IPS-18c (cell line): Measurements from ENCODE around the gene TRIM37.

ENCODE experiments used
- H3K4me3 ChIP-seq: 2 replicates; pipeline ENCODE4 v1.7.0; 2013; ENCODE audit warnings: low read depth, mild to moderate bottlenecking, low read length, moderate library complexity; ENCODE audit not compliant: insufficient read depth
- H3K9me3 ChIP-seq: one replicate; pipeline ENCODE4 v1.6.1; 2013; ENCODE audit warnings: mild to moderate bottlenecking, low read length, moderate library complexity; ENCODE audit not compliant: control insufficient read depth, insufficient read depth

The TRIM37 gene

DNA sequence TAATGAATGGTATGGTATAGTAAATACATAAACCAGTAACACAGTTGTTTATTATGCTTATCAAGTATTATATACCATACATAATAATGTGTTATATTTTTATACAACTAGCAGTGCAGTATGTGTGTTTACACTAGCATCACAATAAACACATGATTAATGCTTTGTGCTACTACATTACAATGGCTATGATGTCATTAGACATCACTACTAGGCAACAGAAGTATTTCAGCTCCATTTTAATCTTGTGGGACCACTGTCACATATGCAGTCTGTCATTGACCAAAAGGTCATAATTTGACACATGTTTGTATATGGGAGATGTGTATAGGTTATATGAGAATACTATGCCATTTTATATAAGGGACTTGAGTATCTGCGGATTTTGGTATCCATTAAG is 32.7 kb downstream of the TRIM37 start:
- Histone ChIP-seq H3K4me3 (no peak overlapping the region), H3K9me3 (no peaks in the 10 kb centered on the region)

DNA sequence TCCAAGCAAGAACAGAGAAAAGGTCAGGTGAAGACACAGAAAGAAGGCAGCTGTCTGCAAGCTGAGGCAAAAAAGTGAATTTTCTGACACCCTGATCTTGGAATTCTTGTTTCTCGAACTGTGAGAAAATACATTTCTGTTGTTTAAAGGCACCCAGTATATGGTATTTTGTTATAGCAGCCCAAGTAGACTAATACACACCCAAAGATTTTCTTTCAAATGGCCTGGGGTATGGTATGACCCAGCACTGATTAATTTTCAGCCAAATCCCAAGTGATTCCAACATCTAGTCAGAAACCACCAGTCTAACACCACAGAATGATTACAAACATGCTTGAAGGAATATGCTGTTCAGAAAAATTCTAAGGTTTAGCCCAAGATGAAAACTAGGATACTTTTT is 36.8 kb downstream of the TRIM37 start:
- H3K4me3 ChIP-seq: no peak overlapping the region
- no peaks in the 10 kb centered on the region for H3K9me3 ChIP-seq

DNA sequence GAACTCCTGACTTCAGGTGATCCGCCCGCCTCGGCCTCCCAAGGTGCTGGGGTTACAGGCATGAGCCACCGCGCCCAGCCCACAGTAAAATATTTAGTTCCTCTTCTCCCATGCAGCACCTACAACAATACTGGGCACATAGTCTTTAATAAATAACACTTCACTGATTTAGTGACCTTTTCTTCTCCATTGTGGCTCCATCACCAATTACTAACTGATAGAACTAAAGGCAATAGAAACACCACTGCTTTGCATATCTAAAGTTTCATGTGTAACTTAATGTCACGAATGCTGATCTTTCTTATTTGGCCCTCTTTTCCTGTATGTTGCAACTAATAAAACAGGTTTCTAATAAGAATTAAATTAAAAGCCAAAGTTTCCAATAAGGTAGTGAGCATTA is 38.9 kb downstream of the TRIM37 start:
- H3K4me3 ChIP-seq: no peak overlapping the region
- no peaks in the 10 kb centered on the region for H3K9me3 ChIP-seq

DNA sequence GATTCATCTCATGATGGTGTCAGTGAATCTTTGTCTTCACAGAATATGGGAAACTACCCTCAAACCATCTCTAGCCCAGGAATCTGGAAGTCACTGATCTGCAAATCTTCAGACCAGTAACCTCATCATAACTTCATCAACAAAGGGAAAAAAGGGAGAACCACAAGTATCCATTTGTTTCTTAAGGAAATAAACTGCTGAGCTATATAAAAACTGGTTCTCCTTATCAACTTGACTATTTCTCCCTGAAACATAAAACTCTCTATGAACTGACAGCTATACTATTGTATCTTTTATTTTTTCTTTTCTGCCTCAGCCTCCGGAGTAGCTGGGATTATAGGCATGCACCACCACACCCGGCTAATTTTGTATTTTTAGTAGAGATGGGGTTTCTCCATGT is 39.3 kb downstream of the TRIM37 start:
- Histone ChIP-seq H3K4me3 (no peak overlapping the region), H3K9me3 (no peaks in the 10 kb centered on the region)

DNA sequence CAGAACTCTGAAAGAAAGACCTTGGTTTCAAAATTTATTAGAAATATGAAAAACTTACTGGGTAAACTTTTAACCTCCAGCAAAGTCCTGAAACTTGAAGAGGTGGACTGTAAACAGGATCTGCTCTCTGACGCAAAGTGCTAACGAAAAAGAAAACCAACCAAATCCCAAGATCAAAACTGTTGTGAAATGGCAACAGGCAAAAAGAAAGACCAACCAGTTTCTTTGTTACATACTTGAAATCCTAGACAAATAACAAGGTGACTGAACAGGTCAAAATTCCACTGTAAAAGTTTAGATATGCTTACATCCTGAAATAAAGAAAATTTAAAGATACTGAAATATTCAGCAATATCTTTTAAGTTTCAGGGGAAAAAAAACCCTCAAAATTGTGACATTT is 44.2 kb downstream of the TRIM37 start:
- Histone ChIP-seq H3K9me3 (no peaks in the 10 kb centered on the region), H3K4me3 (no peak overlapping the region)

DNA sequence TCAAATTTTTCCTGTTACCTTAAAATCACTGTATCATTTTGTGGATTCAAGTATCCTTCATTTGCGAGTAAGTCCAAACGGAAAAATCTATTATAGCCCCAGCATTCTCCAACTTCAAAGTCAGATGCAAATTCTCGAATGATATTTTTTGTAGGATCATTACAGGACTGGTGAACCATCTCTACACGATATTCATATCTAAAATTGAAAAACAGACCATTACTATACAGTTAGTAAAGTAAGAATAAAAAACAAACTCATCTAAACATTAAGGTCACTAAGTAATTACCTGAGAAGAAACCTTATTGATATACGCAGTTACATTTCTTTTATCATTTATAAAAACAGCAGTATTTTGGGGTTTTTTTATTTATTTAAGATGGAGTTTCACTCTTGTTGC is 49.8 kb downstream of the TRIM37 start:
- no peak overlapping the region for H3K4me3 ChIP-seq
- H3K9me3 ChIP-seq: no peaks in the 10 kb centered on the region

DNA sequence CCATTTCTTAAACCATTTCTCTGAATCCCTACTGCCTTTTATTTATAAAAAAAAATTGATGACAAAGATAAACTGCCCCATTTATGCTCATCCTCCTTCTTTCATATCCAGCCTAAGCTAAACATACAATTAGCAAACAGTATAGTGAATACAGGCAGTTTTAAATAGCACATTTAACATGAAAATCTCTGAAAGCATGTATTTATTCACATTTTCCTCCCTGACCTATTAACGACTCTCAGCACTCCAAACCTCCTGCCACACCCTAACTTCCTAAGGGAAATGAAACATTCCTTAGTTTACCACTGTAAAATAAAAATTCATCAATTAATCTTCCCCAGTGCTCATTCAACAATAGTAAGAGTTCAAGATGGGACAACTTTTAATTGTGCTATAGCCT is 56.9 kb downstream of the TRIM37 start:
- no peaks in the 10 kb centered on the region for H3K9me3 ChIP-seq
- H3K4me3 ChIP-seq: no peak overlapping the region

DNA sequence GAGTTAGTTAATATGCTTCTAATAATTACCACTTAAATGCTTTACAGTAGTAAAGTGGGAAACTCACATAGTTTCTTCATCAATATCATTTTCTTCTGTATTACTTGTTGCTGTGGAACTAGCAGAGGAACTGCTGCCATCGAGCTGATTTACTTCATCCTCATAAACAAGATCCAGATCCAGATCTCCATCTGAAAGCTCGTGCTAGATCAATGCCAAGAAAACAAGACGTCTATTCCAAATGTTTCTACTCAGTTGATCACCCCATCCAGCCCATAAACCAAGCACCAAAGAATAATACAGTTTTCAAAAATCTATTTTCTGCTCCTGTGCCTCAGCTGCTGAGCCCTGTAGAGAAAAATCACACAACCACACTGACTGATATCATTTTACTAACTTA is 59.1 kb downstream of the TRIM37 start:
- H3K9me3 ChIP-seq: no peaks in the 10 kb centered on the region
- H3K4me3 ChIP-seq: no peak overlapping the region

DNA sequence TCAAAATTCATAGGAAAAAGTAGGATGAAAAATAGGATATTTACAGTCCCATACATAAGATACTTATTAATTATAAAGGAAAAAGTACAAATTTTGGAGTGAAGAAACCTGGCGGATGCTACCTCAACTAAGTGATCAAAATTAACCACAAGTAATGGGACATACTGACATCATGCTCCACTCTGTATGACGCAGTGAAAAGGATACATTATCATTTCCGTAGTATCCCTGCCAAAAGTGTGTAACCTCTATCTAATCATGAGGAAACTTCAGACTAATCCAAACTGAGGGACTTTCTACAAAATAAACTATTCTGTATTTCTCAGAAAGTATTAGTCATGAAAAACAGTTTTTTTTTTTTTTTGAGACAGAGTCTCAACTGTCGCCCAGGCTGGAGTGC is 60.5 kb downstream of the TRIM37 start:
- Histone ChIP-seq H3K4me3 (no peak overlapping the region), H3K9me3 (no peaks in the 10 kb centered on the region)

DNA sequence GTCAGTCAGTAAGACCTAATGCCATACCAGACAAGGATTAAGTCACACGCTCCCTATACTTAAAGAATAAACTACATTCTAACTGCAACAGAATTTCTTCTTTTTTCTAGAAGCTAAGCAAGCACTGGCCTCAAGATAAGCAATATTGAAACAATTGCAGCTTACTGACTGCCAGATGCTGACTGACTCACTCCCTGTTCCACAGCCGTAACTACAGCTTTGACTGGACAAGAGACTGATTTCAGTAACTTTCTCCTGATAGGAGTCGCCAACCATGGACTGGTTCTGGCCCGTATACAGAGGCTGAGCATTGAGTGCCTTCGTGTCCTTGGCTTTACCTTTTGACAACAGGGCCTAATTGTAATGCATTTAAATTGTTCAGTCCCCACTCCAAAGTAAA is 67.9 kb downstream of the TRIM37 start:
- H3K9me3 ChIP-seq: no peaks in the 10 kb centered on the region
- no peak overlapping the region for H3K4me3 ChIP-seq

DNA sequence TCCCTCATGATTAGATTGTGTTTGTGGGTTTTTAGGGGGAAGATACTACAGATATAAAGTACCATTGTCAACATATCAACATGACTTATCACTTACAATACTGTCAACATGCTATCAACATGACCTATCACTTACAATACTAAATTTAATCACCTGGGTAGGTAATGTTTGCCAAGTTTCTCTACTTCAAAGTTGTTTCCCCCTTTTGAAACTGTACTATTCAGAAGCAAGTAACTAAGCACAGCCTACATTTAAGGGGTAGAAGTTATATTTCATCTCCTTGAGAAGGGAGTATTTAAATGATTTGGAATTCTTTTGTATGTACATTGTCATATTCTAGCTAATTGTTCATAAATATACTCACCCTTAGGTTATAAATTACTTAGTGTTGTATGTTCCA is 68.7 kb downstream of the TRIM37 start:
- no peak overlapping the region for H3K4me3 ChIP-seq

DNA sequence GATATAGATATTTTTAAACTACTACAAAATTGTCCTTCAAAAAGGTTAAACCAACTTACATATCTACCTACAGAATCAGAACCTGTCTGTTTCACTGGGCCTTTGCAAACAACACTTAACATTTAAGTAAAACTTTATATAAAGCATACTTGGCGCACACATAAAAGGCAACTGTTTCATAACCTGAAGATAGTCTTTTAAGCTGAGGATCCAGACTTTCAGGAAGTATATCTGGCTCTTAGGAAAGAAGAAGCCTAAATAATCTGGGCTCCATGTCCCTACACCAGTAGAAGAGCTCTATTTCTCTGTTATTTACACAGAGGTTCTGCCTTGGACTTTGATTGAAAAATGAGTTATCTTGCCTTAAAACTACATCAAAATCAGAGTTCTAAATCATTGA is 75.9 kb downstream of the TRIM37 start:
- Histone ChIP-seq H3K4me3 (no peak overlapping the region), H3K9me3 (no peaks in the 10 kb centered on the region)

More for the DNA sequence above, 68.7 kb downstream of the TRIM37 start:
- H3K9me3 ChIP-seq: no peaks in the 10 kb centered on the region

DNA sequence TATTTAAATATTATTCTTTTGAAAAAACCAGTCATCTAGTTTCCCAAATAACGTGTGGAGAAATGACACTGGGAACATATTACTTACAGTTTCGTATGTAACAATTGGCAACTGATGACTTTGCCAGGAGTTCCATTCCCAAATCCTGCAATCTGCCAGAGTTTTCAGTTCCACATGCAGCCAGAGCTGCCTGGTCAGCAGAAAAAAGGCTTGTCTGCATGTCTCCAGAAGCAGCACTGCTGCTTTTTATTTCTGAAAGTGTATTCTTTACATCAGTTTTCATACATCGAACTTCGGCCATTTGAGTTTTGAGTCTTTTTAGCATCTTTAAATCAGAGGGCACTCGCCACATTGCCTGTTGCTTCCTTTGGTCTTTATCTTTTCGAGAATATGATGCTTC is 78.4 kb downstream of the TRIM37 start:
- Histone ChIP-seq H3K4me3 (no peak overlapping the region), H3K9me3 (no peaks in the 10 kb centered on the region)

DNA sequence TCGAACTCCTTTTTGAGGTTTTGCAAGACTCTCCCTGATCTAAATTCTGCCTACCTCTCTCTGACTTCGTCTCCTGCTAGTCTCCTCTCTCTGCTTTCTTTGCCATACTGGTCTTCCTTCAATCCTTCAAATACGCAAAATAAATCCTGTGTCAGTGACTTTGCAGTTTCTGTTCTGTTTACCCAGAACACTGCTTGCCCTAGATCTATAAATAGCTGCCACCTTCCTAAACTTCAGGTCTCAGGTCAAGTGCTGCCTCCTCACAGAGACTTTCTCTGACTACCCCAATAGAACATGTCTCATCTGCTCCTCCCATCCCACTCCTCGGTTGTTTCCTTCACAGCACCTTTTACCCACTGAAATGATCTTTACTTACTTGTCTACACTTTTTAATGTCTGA is 78.9 kb downstream of the TRIM37 start:
- H3K4me3 ChIP-seq: no peak overlapping the region
- H3K9me3 ChIP-seq: no peaks in the 10 kb centered on the region

DNA sequence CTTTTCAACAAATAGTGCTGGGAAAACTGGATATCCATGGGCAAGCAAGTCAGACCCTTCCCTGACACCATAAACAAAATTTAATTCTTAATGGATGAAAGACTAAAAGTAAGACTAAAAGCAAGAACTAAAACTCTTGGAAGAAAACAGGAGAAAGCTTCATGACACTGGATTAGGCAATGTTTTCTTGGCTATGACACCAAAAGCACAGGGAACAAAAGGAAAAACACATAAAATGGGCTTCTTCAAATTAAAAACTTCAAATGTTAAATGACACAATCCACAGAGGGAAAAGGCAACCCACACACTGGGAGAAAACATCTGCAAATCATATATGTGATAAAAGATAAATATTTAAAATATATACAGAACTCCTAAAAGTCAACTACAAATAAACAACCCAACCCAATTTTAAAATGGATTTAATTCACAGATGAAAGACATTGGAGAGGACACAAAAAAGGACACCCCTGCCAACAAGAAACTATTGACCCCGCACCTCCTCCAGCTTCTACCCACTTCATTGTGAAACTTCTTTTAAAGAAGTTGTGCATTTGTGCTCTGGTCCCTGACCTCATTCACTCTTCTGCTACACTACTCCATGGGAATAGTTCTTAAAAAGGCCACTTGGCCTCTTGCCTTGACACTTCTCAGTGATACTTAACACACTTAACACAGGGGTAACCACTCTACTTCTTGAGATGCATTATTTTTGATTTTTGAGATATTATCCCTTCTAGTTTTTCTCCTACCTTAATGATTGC is 80.3 kb downstream of the TRIM37 start:
- H3K9me3 ChIP-seq: no peaks in the 10 kb centered on the region
- no peak overlapping the region for H3K4me3 ChIP-seq

DNA sequence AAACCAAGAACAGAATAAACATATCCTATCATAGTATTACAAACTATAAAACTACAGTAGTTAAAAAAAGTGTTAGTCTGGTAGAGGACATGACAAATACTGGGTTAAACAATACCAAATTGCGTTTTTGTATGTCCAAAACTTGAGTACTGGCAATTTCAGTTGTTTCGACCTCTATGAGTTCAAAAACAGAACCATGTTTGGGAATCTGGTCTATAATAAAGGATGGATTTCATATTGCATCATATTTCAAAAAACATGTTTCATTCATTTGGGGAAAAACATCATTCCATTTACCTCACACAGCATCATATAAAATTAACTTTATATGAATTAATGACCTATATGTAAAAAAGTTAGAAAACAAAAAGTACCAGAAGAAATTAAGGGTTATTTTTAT is 81.8 kb downstream of the TRIM37 start:
- no peaks in the 10 kb centered on the region for H3K9me3 ChIP-seq
- H3K4me3 ChIP-seq: no peak overlapping the region

DNA sequence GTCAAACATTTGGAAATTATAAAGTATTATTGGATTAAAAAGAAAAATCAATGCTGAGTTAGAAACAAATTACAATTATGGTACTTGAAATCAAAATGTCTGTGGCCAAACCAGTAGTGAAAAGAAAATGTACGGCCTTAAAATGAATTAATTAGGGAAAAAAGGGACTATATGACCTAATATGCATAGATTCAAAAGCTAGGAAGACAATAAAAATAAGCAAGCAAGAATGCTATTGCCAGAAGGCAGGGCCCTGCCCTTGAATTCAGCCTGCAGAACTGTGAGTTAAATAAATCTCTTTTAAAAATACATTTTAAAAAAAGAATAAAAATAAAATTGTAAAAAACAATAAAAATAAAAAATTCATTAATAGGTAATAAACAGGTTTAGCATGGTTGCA is 88.7 kb downstream of the TRIM37 start:
- Histone ChIP-seq H3K9me3 (no peaks in the 10 kb centered on the region), H3K4me3 (no peak overlapping the region)

DNA sequence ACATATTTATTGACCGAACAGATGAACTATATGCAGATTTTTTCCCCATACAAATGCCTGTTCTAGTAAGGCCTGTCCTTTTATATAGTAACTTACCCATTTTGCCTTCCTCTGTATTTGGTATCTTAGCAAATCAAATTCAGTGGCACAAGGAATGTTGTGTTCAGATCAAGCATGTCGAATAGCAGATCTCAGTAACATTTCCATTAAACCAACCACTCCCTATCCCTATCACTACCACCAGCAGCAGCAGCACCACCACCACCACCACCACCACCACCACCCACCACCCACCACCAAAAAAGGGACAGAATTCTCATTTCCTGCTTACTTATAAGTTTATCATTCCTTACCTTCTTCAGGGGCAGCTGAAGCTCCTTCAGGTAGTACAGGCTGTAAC is 94.7 kb downstream of the TRIM37 start:
- Histone ChIP-seq H3K9me3 (no peaks in the 10 kb centered on the region), H3K4me3 (no peak overlapping the region)

DNA sequence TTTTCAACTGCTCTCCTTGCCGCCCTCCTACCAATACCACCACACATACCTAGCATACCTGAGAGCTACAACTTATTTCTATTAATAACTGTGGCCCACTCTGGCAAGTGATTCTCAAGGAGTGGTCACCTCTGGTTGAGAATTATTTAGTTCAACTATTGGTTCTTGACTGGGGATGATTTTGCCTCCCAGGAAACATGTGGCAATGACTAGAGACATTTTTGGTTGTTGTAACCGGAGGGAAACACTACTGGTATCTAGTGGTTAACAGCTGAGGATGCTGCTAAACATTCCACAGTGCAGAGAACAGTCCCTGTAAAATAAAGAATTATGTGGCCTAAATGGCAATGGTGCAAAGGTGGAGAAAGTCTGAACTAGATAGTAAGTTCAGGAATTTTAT is 96.7 kb downstream of the TRIM37 start:
- Histone ChIP-seq H3K9me3 (no peaks in the 10 kb centered on the region), H3K4me3 (no peak overlapping the region)
